GM11168 (cell line): ENCODE data around the gene CDYL.
"Not testable (repeated sequence)": the region's sequence is repeated elsewhere in the genome, so short reads cannot be mapped to it uniquely, and the experiment has no call there.

ENCODE experiments used
- in situ Hi-C: fragments of 300-500 bp; cut with MboI; formaldehyde crosslinking; loops from one replicate; pipeline ENCODE4 v1.12.0; 2022; ENCODE audit warnings: low sequenced_read_pairs; ENCODE audit not compliant: unreplicated experiment

The CDYL gene

GRCh38 chr6:4822476-4822875 is 46.3 kb downstream of the CDYL start:
- in situ Hi-C loops = no loop called here

- in situ Hi-C loops = no loop called here
Observed at GRCh38 chr6:4828187-4828698, 52.0 kb downstream of the CDYL start.

- in situ Hi-C loops = no loop called here
Observed at GRCh38 chr6:4829089-4829488, 52.9 kb downstream of the CDYL start.

GRCh38 chr6:4835540-4835939 is 59.3 kb downstream of the CDYL start:
- in situ Hi-C loops = not testable (repeated sequence)

GRCh38 chr6:4840169-4840568 is 64.0 kb downstream of the CDYL start:
- in situ Hi-C loops = no loop called here

GRCh38 chr6:4844108-4844507 is 67.9 kb downstream of the CDYL start:
- in situ Hi-C loops = no loop called here

GRCh38 chr6:4846387-4846786 is 70.2 kb downstream of the CDYL start:
- in situ Hi-C loops = no loop called here

GRCh38 chr6:4848382-4849068 is 72.3 kb downstream of the CDYL start:
- in situ Hi-C loops = no loop called here

GRCh38 chr6:4849226-4850022 is 73.2 kb downstream of the CDYL start:
- in situ Hi-C loops = no loop called here

- in situ Hi-C loops = no loop called here
Observed at GRCh38 chr6:4851035-4851434, 74.8 kb downstream of the CDYL start.

GRCh38 chr6:4852186-4852585 is 76.0 kb downstream of the CDYL start:
- in situ Hi-C loops = not testable (repeated sequence)

- in situ Hi-C loops = no loop called here
Observed at GRCh38 chr6:4852938-4853337, 76.7 kb downstream of the CDYL start.

- in situ Hi-C loops = no loop called here
Observed at GRCh38 chr6:4853349-4853748, 77.1 kb downstream of the CDYL start.

GRCh38 chr6:4853782-4854511 is 77.7 kb downstream of the CDYL start:
- in situ Hi-C loops = no loop called here

- in situ Hi-C loops = no loop called here
Observed at GRCh38 chr6:4856785-4857184, 80.6 kb downstream of the CDYL start.

GRCh38 chr6:4858194-4859015 is 82.2 kb downstream of the CDYL start:
- in situ Hi-C loops = no loop called here

- in situ Hi-C loops = no loop called here
Observed at GRCh38 chr6:4860387-4860786, 84.2 kb downstream of the CDYL start.

- in situ Hi-C loops = no loop called here
Observed at GRCh38 chr6:4861564-4861963, 85.4 kb downstream of the CDYL start.

GRCh38 chr6:4864519-4864918 is 88.3 kb downstream of the CDYL start:
- in situ Hi-C loops = no loop called here

GRCh38 chr6:4865006-4865405 is 88.8 kb downstream of the CDYL start:
- in situ Hi-C loops = not testable (repeated sequence)
